HT1080 (cell line): Measurements from ENCODE around the gene MEX3C. TPM values are rescaled to one million over a fixed set of nuclear protein-coding genes. Genes with fewer than 3 reads are reported as not detected.

ENCODE experiments used
- DNase-seq: peaks from one replicate; pipeline ENCODE4 v3.0.0-alpha.2; 2015; ENCODE audit warnings: low read depth
- polyA plus RNA-seq, 2 experiments: library from polyadenylated mRNA; depleted of rRNA; stranded (reverse); fragments of >200 nt; gene quantifications; 2 replicates each; pipeline ENCODE4 v1.2.3, GENCODE V29; 2015
- total RNA-seq: library from RNA; depleted of rRNA; stranded (reverse); fragments of >200 nt; shearing (Covaris generic); gene quantifications from 2 replicates; pipeline ENCODE4 v1.2.3, GENCODE V29; 2014; rRNA removed

Gene MEX3C
- 30.2 and 33.8 TPM in 2 replicates for total RNA-seq
- 40.3 and 52.8 TPM in 2 replicates for polyA plus RNA-seq (2015; cell fraction: cytosol; rRNA removed)
- 26.5 and 30.6 TPM in 2 replicates for polyA plus RNA-seq (2015; cell fraction: nucleus; rRNA removed)

DNA sequence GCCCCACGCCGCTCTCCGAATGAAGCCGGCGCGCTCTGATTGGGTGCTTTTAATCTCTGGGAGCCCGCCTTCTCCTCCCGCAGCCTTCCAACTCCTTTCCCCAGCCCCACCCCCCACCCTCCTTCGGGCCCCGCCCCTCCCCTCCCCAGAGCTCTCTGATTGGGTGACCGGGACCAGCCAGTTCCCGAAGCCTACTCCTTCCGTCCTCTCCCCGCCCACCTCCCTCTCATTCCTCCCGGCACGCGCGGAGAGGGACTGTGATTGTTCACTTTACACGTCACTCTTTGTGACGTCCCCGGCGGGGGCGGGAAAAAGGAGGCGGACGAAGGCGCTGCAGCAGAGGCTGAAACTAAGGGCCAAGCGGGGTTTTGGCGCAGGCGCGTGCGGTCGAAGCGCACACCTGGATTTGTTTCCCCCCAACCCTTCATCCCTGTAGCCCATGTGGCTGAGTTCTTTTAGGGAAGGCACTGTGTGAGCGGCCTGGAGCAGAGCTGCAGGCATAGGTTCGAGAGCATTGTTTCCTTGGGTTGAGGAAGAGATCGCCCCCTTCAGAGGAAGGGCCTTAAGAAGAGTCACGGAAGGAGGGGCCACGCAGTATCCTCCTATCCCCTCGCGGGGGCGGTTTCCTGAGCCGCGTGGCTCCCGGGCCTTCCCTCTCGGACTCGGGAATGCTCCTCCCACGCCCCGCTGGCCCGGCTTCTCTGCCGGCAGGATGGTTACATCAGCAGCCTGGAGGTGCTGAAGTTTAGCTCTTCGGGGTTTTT lies at the start of gene MEX3C:
Gene MEX3C, minus strand, starts transcription at position 21 of the 764 bp plus-strand sequence. CDS start 361 bp downstream, outside the sequence.
- peak; percentile 97 for DNase-seq

DNA sequence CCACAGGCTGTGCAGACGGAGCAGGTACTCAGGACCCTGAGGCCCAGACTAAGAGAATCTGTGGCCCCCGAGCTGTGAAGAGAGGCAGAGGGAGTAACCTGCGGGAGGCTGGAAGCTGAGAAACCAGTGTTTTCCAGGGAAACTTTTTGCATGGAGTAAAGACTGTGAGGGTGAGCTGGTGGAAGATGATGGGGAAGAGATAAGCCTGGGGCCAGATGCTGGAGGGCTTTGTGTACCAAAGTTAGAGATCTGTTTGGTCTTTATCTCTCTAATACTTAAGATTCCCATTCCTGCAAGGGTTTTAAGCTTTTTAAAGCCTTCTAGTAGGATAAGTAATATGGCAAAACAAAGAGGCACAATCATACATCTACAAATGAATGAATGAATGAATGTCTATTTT lies 43.7 kb upstream of the MEX3C start:
- DNase-seq, result no peak

DNA sequence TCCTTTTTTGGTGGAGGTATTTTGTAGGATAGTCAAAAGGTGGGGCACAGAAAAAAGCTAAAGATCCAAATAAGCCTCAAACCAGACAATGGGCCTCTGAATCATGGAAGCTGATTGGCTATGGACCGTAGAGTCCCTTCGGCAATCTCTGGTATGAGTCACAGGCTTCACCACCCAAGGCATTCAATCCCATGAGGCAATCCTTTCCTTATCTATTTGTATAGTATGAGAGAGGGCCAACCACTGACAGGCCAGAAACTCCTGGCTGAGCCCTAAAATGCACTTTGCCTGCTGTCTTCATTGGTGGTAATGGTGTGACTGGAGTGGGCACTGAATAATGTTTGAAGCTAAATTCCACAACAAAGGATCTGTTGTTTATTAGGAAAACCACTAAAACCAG lies 38.7 kb upstream of the MEX3C start:
- DNase-seq, result peak; percentile 86

DNA sequence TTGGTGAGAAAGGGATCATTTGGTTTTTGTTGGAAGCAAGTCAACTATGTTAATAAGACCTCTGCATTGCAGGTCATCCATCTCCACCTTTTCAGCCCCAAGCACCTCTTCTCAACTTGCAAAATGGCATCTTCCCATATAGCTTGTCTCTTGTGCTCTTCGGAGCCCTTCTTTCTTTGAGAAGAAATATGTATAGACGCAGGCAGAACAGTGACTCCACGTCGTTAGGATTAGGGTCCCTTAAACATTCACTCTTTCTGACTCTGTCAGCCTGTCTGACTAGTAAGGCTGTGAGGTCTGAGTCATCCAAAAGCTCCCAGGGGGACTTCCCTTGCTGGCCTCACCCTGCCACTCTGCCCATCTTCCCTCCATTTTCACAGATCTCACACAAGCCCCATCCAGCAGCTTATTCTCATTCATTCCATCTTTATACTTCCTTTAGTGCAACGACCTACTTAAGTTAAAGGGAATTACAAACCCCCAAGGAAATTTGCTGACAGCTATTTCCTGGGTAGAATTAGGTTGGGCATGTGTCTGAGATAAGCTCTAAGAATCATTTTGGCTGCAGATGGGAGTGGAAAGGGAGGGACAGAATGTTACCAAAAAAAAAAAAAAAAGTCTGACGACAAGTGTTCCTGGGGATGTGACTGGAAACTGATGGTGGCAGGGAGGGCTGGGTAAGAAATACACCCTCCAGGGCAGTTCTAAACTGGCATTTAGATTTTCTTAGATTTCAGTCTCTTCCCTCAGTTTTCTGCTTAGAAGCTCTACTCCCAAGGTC lies 37.7 kb upstream of the MEX3C start:
- peak; percentile 80 for DNase-seq

DNA sequence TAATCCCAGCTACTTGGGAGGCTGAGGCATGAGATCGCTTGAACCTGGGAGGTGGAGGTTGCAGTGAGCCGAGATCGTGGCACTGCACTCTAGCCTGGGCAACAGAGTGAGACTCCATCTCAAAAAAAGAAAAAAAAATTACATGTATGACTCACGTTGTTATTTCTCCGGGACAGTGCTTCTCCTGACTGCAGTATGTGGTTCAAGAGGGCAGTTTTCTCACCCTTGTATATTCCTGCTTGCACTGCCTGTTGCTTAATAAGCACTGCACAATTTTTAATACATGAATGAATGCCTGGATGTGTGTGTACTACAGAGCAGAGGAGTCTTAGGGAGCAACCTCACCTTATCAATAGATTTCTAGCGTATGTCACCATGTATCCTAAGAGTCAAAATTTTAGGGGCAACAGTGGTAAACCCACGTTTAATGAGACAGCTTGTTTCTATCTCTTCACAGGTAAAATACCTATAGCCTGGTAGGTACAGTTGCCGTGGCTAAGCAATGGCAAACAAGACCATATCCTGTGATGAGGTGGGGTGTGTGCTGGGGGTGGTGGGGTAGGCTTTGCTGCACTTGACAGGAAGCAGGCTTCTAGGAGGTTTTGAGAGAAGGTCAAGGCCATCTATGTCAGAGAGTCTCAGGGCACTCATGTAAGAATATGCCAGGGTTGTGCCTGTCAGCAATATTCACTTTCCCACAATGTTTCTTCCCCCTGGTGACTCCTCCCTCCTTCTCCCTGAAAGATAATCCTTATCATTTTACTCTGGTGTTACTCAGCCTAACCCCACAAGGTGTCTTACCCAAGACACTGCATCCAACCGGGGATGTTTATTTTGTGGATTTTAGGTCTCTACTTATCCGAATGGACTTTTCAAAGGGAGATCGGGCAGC lies 36.9 kb upstream of the MEX3C start:
- peak; percentile 47 for DNase-seq

DNA sequence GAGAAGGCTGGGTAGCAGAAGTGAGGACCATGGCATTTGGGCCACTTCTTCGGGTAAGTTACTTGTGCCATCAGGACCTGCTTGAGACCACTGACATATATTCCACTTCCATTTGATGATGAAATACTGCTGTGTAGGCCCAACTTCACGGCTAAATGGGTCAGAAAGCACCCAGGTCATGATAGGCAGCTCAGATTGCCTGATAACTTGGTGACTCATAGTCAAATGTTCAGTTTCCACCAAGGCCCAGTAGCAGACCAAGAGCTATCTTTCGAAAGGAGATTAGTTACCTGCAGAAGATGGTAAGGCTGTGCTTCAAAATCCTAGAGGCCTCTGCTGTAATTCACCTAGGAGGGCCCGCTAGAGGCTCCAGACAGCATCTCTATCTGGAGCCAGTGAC lies 31.8 kb upstream of the MEX3C start:
- no peak for DNase-seq

DNA sequence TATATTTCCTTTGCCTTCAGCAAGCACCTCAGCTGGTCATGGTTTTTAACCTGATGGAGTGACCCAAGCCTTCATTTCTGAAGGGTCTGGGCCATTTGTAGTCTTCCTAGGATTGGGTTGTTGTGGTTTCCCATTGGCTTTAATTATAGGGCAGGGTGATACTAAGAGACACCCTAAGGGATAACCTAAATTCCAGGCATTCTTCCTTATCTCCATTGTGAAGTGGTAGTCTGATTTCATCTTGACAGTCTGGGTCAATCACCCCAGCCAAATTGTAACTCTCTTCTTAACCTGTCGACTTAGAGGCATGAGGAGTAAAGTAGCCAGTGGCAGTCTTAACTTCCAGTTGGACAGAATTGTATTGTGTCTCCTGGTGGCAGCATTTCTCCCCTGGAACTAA lies 30.2 kb upstream of the MEX3C start:
- no peak for DNase-seq

DNA sequence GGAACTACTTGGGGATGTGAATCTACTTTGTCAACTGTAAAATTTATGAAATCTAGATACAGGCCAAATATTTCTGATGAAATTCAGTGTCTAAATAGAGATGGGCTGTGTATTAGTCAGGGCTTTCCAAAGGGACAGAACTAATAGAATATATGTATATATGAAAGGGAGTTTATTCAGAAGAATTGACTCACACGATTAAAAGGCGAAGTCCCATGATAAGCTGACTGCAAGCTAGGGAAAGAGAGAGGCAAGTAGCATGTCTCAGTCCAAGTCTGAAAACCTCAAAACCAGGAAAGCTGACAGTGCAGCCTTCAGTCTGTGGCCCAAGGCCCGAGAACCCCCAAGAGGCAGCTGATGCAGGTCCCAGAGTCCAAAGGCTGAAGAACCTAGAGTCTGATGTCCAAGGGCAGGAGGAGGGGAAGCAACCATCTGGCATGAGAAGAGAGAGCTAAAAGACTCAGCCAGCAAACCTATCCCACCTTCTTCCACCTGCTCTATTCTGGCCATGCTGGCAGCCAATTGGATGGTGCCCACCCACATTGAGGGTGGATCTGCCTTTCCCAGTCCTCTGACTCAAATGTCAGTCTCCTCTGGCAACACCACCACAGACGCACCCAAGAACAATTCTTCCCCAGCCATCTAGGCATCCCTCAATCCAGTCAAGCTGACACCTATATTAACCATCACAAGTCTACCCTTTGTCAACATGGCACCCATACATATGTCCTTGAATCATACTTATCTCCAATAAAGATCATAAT lies 29.3 kb upstream of the MEX3C start:
- no peak for DNase-seq

DNA sequence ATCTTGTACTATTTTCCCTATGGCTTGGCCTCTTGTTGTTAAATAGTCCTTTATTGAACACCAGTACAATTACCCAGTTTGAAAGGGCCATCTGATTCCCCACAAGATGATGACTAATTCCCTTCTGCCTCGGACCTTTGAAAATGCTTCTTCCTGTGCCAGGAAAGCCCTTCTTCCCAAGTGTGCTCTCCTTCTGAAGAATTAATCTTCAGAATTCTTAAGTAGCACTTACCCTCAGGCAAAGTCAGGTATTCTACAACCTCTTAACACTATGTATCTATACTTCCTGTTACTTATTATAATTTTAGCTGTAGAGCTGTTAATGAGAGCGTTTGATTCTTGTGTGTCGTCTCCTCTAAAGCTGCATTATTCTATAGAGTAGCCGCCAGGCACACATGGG lies 28.6 kb upstream of the MEX3C start:
- peak; percentile 55 for DNase-seq

DNA sequence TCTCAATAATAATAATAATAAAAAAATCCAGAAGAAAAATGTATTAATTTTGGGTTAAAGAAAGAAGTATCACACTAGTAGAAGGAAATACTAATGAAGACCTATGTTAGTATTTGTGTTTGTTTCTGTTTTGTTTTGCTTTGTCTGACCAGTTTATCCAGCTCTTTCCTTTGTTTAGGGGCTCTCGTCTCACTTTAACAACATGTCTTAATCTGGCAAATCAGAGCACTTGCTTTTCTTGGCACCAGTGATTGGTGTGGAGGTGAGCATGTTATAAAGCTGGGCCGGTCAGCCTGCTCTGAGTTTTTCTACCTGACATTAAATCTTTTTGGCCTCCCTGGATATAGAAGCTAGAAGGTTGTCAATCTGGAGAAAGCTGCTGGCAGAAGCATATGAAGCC lies 15.1 kb upstream of the MEX3C start:
- DNase-seq, result no peak

DNA sequence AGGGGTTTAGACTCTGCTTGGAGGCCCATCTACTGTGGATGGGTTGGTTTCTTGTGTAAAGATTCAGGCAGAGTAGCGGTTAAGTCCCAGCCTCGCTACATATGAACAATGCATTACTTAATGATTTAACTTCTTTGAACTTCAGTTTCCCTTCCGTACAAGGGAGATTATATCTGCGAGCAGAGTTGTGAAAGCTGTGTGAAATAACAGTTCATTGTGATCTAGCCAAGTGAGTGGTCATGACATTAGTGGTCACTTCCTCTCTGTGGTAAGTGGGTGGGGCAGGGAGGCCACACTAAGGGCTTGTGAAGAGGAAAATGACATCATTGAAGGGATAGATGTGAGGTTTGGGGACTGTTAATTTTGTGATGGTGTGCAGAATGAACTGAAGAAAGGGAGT lies 14.1 kb upstream of the MEX3C start:
- DNase-seq, result peak; percentile 98

DNA sequence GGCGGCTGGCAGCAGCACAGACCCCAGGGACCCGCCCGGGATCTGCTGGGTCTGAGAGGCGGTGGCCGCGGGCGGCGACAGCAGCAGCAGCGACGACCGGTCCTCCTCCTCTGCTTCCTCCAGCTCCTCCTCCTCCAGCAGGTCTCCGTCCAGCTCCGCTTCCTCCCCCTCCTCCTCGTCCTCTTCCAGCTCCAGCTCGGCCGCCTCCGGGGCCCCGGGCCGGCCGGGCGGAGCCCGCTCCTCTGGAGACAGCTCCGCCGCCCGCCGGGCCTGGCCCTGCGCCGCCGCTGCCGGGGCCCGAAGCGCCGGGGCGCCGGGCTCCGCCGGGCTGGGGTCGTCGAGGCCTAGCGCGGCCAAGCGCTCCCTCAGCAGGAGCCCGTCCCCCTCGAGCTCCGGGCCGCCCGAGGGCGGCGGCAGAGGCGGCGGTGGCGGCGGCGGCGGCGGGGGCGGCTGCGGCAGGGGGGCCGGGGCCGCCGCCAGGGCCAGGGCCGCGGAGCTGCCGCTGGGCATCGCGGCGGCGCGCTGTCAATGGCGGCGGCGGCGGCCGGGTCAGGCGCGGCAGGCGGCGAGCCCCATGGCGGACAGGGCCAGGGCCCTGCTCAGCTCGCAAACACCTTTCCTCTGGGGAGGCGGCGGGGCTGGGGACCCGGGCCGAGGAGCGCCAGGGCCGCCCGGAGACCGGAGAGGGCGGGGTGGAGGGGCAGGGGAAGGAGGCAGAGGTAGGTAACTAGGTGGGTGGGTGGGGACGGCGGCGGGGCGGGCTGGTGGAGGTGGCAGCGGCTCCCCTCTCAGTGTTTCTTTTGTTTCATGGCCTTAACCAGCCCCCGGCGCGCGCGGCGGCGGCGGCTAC lies 445 bp downstream of the MEX3C start:
- DNase-seq, result peak; percentile 49

DNA sequence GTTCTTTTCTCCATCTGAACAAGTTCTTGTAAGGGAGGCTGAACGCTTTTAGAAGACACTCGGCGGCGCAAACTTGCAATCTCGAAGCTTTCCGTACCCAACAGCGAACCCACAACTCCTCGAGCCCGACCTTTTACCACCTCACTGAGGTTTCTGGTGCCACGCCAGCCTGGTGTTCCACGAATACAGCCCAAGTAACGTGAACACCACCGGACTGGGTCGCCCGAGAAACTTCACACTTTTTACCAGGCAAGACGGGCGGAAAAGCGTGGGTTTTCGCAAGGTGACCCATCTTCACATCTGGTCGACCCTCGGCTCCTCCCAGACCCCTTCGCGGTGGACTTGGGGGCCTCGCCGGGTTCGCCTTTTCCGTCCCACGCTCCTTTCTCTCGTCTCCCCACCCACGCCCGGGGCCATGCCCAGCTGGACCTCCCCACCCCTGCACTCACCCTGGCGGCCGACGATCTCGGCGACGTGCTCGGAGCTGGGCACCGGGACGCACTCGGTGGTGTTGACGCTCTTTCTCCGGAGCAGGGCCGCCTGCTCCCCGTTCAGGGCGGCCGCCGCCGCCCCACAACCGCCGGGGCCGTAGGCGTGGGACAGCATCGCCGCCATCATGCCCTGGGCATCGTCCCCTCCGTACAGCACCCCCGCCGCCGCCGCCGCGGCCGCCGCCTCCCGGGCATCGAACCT lies 1.2 kb downstream of the MEX3C start:
- no peak for DNase-seq

DNA sequence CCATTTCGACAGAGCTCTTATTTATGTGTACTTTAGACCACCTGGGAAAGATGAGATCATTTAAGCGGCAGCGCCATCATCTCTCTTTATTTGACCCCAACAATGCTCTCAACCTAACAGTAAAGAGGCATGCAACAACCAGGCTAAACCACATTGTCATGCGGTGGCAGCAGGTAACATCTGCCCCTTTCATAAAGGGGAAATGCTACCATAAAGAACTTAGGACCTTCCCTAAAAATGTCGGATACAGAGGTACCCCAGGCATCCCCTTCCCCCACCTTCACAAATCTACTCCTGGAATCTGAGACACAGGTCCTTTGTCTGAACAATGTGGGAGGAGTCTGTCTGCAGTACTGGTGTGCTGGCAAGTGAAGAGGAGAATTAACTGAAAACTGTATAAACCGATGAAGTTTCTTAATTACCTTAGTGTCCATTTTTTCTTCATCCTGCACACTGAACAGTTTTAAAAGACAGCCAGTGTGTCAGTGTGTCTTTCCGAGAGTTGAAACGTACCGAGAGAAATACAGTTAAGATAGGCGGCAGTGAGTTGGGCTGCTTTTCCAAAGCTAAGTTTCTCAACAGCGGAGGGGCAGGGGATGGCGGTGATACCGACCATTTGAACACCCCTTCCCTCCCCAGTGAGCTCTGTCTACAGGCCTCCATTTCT lies 1.9 kb downstream of the MEX3C start:
- peak; percentile 67 for DNase-seq

DNA sequence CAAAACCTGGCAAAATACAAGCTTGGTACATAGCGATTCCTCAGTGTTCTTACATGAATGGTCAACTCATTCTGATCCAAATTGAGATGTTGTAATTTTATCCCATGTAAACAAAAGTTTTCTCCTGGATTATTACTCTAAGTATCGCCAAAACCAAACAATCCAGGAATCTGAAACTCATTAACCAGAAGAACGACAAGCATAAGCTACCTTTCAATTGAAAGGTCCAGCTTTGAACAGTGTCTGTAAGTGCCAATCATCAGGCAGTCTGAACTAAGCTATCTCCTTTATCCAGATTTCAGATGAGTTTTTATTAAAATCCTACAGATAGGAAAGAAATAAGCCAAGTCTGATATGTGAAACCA lies 2.4 kb downstream of the MEX3C start:
- no peak for DNase-seq

DNA sequence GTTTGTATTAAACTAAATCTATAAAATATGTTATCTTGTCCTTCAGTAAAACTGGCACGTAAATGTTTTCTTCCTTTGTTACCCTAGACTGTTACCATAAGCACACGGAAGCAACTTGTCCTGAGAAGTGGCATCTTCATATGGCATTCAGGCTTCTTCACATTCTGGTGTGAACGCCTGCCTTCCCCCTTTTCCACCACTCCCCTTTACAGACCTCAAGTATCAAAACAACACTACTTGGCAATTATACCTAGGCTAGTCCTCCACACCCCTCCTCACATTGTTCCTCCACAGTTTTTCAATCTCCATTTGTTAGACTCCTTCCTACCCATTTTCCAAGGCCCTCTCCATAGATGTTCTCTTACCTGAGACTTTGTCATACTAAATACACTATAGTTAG lies 2.9 kb downstream of the MEX3C start:
- DNase-seq, result no peak

DNA sequence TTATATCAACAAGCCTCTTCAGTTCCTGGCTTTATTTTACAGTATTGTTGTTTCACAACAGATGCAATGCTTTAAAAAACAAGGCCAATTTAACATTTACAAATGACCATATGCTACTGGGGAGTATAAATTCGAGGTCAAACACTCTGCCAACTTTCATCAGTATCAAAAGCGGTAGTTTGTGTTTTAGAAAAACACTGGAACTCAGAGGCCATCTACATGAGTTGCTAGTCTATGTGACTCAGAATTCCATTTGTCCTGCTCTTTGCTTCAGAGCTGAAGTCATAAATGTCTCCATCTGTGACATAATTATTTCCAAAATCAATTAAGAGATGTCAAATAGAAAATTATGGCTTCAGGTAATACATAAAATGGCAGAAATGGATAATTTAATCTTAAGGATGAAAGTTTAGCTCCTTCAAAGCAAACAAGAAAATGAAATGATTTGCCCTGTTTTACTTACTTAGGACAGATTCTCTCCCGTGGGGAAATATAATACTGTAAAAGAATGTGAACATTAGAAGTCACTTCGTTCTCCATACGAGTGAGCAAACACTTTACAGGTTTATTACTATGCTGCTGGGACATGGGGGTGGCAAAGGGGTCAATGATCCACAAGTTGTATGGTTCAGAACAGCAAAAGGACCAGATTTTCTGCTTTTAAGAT lies 3.7 kb downstream of the MEX3C start:
- DNase-seq, result no peak

DNA sequence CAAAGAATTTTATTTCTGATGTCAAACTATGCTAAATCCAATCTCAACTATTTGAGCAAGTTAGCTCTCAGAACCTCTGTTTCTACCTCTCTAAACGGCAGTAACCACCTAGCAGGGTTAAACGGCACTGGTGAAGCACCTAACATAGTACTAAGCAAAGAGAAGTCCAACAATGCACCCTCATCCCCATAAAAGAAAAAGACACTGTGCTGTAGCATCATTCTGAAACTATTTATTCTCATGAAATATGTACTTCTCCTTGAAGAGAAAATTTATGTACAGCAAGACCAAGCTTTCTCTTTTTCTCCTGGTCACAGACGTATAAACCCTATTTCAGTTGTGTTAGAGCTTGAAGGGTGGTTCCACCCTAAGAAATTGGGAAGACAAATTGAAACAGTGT lies 4.8 kb downstream of the MEX3C start:
- no peak for DNase-seq
